ENCODE measurements around the gene CRTC1. TPM values are rescaled to one million over a fixed set of nuclear protein-coding genes. Genes with fewer than 3 reads are reported as not detected.

CRTC1 gene
- polyA plus RNA-seq, 2 of the 4 experiments (the other 2 are of a cell fraction), result 0.87 to 4.0 TPM

DNA sequence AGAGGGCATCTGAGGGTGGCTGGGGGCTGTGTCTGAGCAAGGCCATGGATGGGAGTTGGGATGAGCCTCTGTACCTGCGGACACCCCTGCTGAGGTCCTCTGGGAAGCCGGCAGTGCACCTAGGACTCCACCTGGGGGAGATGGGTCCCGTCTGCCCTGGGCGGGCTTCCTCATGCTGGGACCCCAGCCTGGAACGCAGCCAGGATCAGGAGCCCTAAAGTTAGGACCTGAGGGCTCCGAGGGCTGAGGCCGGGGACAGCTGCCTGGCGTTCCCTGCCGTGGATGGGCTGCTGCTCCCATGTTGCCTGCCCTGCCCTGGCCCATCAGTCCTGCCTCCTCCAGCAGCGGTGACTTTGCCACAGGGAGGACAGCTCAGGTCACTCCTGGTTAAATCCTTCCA, 26.1 kb downstream of the CRTC1 start:
- ChIA-PET CTCF (interaction anchor here (2.0 kb wide), 1 partner anchor 138 kb away, joined by 5 read pairs; no protein-coding TSS in a partner anchor), POLR2A (interaction anchor here (0.6 kb wide), 1 partner anchor 200 kb away, joined by 3 read pairs; no protein-coding TSS in a partner anchor)
- TF ChIP-seq HOXB13 (CRISPR knock-in tag; IDR thresholded peaks at IDR 0.05; ENCODE audit: low read depth) (no peak), CEBPB (IDR thresholded peaks at IDR 0.05) (no peak), CHD4 (IDR thresholded peaks at IDR 0.05; ENCODE audit: borderline replicate concordance) (no peak), PHF8 (IDR thresholded peaks at IDR 0.05; ENCODE audit: borderline replicate concordance, low read depth) (no peak), CTCF (IDR thresholded peaks at IDR 0.05) (no peak), CHD2 (IDR thresholded peaks at IDR 0.05; ENCODE audit: low read length, partially characterized antibody) (no peak), RNF2 (IDR thresholded peaks at IDR 0.05; ENCODE audit: borderline replicate concordance, low read depth) (no peak), HOXA7 (CRISPR knock-in tag; IDR thresholded peaks at IDR 0.05) (no peak)
- TF ChIP-seq, protein P1, sequence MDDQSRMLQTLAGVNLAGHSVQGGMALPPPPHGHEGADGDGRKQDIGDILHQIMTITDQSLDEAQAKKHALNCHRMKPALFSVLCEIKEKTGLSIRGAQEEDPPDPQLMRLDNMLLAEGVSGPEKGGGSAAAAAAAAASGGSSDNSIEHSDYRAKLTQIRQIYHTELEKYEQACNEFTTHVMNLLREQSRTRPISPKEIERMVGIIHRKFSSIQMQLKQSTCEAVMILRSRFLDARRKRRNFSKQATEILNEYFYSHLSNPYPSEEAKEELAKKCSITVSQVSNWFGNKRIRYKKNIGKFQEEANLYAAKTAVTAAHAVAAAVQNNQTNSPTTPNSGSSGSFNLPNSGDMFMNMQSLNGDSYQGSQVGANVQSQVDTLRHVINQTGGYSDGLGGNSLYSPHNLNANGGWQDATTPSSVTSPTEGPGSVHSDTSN (IDR thresholded peaks at IDR 0.05), result no peak
- TF ChIP-seq, protein P2, sequence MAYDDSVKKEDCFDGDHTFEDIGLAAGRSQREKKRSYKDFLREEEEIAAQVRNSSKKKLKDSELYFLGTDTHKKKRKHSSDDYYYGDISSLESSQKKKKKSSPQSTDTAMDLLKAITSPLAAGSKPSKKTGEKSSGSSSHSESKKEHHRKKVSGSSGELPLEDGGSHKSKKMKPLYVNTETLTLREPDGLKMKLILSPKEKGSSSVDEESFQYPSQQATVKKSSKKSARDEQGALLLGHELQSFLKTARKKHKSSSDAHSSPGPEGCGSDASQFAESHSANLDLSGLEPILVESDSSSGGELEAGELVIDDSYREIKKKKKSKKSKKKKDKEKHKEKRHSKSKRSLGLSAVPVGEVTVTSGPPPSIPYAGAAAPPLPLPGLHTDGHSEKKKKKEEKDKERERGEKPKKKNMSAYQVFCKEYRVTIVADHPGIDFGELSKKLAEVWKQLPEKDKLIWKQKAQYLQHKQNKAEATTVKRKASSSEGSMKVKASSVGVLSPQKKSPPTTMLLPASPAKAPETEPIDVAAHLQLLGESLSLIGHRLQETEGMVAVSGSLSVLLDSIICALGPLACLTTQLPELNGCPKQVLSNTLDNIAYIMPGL (CRISPR knock-in tag; IDR thresholded peaks at IDR 0.05; ENCODE audit: borderline replicate concordance), result no peak
- TF ChIP-seq, protein P3, sequence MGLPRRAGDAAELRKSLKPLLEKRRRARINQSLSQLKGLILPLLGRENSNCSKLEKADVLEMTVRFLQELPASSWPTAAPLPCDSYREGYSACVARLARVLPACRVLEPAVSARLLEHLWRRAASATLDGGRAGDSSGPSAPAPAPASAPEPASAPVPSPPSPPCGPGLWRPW (IDR thresholded peaks at IDR 0.05), result no peak
- TF ChIP-seq, protein P4, sequence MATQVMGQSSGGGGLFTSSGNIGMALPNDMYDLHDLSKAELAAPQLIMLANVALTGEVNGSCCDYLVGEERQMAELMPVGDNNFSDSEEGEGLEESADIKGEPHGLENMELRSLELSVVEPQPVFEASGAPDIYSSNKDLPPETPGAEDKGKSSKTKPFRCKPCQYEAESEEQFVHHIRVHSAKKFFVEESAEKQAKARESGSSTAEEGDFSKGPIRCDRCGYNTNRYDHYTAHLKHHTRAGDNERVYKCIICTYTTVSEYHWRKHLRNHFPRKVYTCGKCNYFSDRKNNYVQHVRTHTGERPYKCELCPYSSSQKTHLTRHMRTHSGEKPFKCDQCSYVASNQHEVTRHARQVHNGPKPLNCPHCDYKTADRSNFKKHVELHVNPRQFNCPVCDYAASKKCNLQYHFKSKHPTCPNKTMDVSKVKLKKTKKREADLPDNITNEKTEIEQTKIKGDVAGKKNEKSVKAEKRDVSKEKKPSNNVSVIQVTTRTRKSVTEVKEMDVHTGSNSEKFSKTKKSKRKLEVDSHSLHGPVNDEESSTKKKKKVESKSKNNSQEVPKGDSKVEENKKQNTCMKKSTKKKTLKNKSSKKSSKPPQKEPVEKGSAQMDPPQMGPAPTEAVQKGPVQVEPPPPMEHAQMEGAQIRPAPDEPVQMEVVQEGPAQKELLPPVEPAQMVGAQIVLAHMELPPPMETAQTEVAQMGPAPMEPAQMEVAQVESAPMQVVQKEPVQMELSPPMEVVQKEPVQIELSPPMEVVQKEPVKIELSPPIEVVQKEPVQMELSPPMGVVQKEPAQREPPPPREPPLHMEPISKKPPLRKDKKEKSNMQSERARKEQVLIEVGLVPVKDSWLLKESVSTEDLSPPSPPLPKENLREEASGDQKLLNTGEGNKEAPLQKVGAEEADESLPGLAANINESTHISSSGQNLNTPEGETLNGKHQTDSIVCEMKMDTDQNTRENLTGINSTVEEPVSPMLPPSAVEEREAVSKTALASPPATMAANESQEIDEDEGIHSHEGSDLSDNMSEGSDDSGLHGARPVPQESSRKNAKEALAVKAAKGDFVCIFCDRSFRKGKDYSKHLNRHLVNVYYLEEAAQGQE (IDR thresholded peaks at IDR 0.05), result no peak
- DNase-seq (ENCODE audit: low read depth in 1 of 2, low spot score in 1 of 2) (no peak), ATAC-seq (no peak), FAIRE-seq (no peak)
- H3K4me2 ChIP-seq, result no peak overlapping the region
- no peak overlapping the region for H3K4me3 ChIP-seq
- no peaks in the 10 kb centered on the region for H3K9me3 ChIP-seq
- no peaks in the 10 kb centered on the region for H3K4me1 ChIP-seq
- no peak overlapping the region for H3K27ac ChIP-seq
- 100% methylated on average over 3 of the region's 10 CpGs for WGBS (ENCODE audit: missing lambda C conversion rate)

DNA sequence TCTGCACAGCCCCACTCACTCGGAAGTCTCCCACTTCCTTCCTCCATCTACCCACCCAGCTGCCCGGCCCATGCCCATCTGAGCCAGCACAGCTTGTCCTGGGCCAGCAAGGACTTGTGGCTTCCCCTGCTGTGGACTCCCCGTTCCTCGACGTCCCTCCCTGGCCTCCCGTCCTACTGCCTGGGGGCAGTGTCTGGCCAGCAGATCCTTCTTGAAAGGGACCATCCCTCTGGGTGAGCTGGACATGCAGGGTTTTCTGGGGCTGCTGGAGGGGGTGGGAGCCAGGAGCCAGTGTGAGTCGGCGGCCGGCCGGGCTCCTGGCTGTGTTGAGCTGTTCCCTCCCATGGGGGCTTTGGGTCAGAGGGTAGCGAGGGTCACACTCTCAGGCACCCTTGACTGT, 26.7 kb downstream of the CRTC1 start:
- 97% methylated on average over 9 of the region's 11 CpGs for WGBS (ENCODE audit: missing lambda C conversion rate)
- Histone ChIP-seq H3K4me1 (no peaks in the 10 kb centered on the region), H3K4me2 (no peak overlapping the region), H3K4me3 (no peak overlapping the region), H3K27ac (no peak overlapping the region), H3K9me3 (no peaks in the 10 kb centered on the region)
- ChIA-PET CTCF (interaction anchor here (1.0 to 2.0 kb wide), 2 partner anchors 20 to 138 kb away, joined by 3 to 5 read pairs; no protein-coding TSS in a partner anchor), POLR2A (interaction anchor here (0.6 kb wide), 1 partner anchor 11 kb away, joined by 3 read pairs; no protein-coding TSS in a partner anchor)
- TF ChIP-seq EP300 (IDR thresholded peaks at IDR 0.05) (no peak), CEBPB (IDR thresholded peaks at IDR 0.05) (no peak), TFCP2L1 (CRISPR knock-in tag; IDR thresholded peaks at IDR 0.05) (no peak), HOXB13 (CRISPR knock-in tag; IDR thresholded peaks at IDR 0.05; ENCODE audit: low read depth) (no peak), HOXB5 (CRISPR knock-in tag; IDR thresholded peaks at IDR 0.05) (no peak), HOXA7 (CRISPR knock-in tag; IDR thresholded peaks at IDR 0.05) (no peak), CBX8 (IDR thresholded peaks at IDR 0.05) (no peak), CHD4 (IDR thresholded peaks at IDR 0.05; ENCODE audit: borderline replicate concordance) (no peak), RARB (CRISPR knock-in tag; IDR thresholded peaks at IDR 0.05) (no peak)
- no peak for ATAC-seq
- DNase-seq (ENCODE audit: low read depth in 1 of 2, low spot score in 1 of 2), result no peak
- no peak for FAIRE-seq

Measured in A549 (cell line).